GM18505 (cell line): Measurements from ENCODE around the gene FAN1.
A peak's percentile ranks its signal among the peaks of the same experiment; 100 is the strongest.

Experiments
- ATAC-seq: cut with Tn5 transposase; IDR thresholded peaks from one replicate; pipeline ENCODE4 v1.9.1; 2021; ENCODE audit not compliant: unreplicated experiment
- POLR2A ChIP-seq: IDR thresholded peaks from 4 replicates; pipeline ENCODE4 v1.6.1; 2011; ENCODE audit warnings: borderline replicate concordance; ENCODE audit not compliant: insufficient read depth, insufficient read length; ENCODE audit errors: extremely low read depth

The FAN1 gene

GRCh38 chr15:30958219-30958618, 54.5 kb downstream of the FAN1 start:
- no peak for TF ChIP-seq POLR2A
- ATAC-seq = no peak

GRCh38 chr15:30962079-30962478, 58.4 kb downstream of the FAN1 start:
- no peak for TF ChIP-seq POLR2A
- no peak for ATAC-seq

- ATAC-seq = no peak
- no peak for TF ChIP-seq POLR2A
These were observed 58.9 kb downstream of the FAN1 start for GRCh38 chr15:30962659-30963058.

GRCh38 chr15:30963681-30964080, 60.0 kb downstream of the FAN1 start:
- ATAC-seq = no peak
- TF ChIP-seq POLR2A = no peak

GRCh38 chr15:30969724-30970123, 66.0 kb downstream of the FAN1 start:
- no peak for ATAC-seq
- no peak for TF ChIP-seq POLR2A

GRCh38 chr15:30973379-30973778, 69.7 kb downstream of the FAN1 start:
- ATAC-seq = no peak
- no peak for TF ChIP-seq POLR2A

GRCh38 chr15:30974112-30974511, 70.4 kb downstream of the FAN1 start:
- no peak for TF ChIP-seq POLR2A
- no peak for ATAC-seq

- ATAC-seq = no peak
- no peak for TF ChIP-seq POLR2A
These were observed 74.6 kb downstream of the FAN1 start for GRCh38 chr15:30978328-30978727.

- no peak for ATAC-seq
- TF ChIP-seq POLR2A = no peak
These were observed 75.7 kb downstream of the FAN1 start for GRCh38 chr15:30979457-30979856.

- no peak for ATAC-seq
- no peak for TF ChIP-seq POLR2A
These were observed 80.4 kb downstream of the FAN1 start for GRCh38 chr15:30984118-30984517.

GRCh38 chr15:30984542-30984941, 80.8 kb downstream of the FAN1 start:
- no peak for TF ChIP-seq POLR2A
- no peak for ATAC-seq

GRCh38 chr15:30985081-30985531, 81.4 kb downstream of the FAN1 start:
- no peak for ATAC-seq
- TF ChIP-seq POLR2A = no peak

GRCh38 chr15:30990036-30990435, 86.3 kb downstream of the FAN1 start:
- ATAC-seq = no peak
- no peak for TF ChIP-seq POLR2A

- no peak for TF ChIP-seq POLR2A
- no peak for ATAC-seq
These were observed 86.9 kb downstream of the FAN1 start for GRCh38 chr15:30990446-30991254.

- peak; percentile 98 for TF ChIP-seq POLR2A
- peak; percentile 92 for ATAC-seq
These were observed 87.8 kb downstream of the FAN1 start, which contains the start of gene MTMR10 for GRCh38 chr15:30991255-30992235. Gene MTMR10 (minus strand): TSS chr15:30991628. CDS start chr15:30991506, 122 bp downstream.
